Breast epithelium (tissue), 4 donors: ENCODE measurements around the gene RGS14. TPM values are rescaled to one million over a fixed set of nuclear protein-coding genes. Genes with fewer than 3 reads are reported as not detected.

Experiments
- DNase-seq, 2 donors: peaks; one replicate each; pipeline ENCODE4 v3.0.0-alpha.2; 2019; ENCODE audit warnings: low spot score in 2 of 2
- H3K27ac ChIP-seq, 2 donors: fragments of 200-600 bp; sonication (generic) in 1 of 2; one replicate each; pipeline ENCODE4 v1.5.1; 2016 to 2019; ENCODE audit warnings: mild to moderate bottlenecking in 1 of 2
- H3K27me3 ChIP-seq, 2 donors: fragments of 200-600 bp; sonication (generic) in 1 of 2; one replicate each; pipeline versions ENCODE4 v1.5.1 to v1.6.0; 2017 to 2019; ENCODE audit warnings: control low read depth in 1 of 2, mild to moderate bottlenecking in 1 of 2
- H3K36me3 ChIP-seq: fragments of 200-600 bp; one replicate; pipeline ENCODE4 v1.5.1; 2019
- H3K4me1 ChIP-seq, 2 donors: fragments of 200-600 bp; sonication (generic); one replicate each; pipeline ENCODE4 v1.5.1; 2016 to 2019; ENCODE audit warnings: control low read depth in 1 of 2
- H3K4me3 ChIP-seq, 3 donors: fragments of 200-600 bp; sonication (generic); 1 replicate in 2 of 3; 2 replicates in 1 of 3; pipeline ENCODE4 v1.5.1; 2016 to 2019; ENCODE audit warnings: mild to moderate bottlenecking in 3 of 3, moderate library complexity in 2 of 3
- H3K9me3 ChIP-seq, 2 donors: fragments of 200-600 bp; sonication (generic) in 1 of 2; one replicate each; pipeline ENCODE4 v1.5.1; 2016 to 2019; ENCODE audit warnings: control low read depth in 1 of 2
- POLR2A ChIP-seq: fragments of 450-650 bp; IDR thresholded peaks from one replicate; pipeline ENCODE4 v1.6.1; 2016; ENCODE audit warnings: antibody characterized with exemption, mild to moderate bottlenecking, moderate library complexity
- POLR2AphosphoS5 ChIP-seq, 3 donors: sonication (generic); formaldehyde crosslinking; IDR thresholded peaks; one replicate each; pipeline ENCODE4 v1.6.1; 2017; ENCODE audit warnings: antibody characterized with exemption in 3 of 3
- intact Hi-C: fragments of 100-400 bp; cut with DNase I; formaldehyde crosslinking; loops from one replicate; pipeline ENCODE4 v1.15.1; 2023; ENCODE audit warnings: low total_unique reads
- total RNA-seq, 3 donors: library from RNA; depleted of rRNA; stranded (reverse); fragments of >200 nt; gene quantifications; one replicate each; pipeline ENCODE4 v1.1.0, GENCODE V29; 2016
- TF ChIP-seq, protein P1 (sequence below), 3 donors: fragments of 450-650 bp; IDR thresholded peaks; one replicate each; pipeline ENCODE4 v1.5.1; 2016 to 2017; ENCODE audit warnings: antibody characterized with exemption in 3 of 3, mild to moderate bottlenecking in 3 of 3, moderate library complexity in 3 of 3

RGS14 gene
- total RNA-seq, 3 donors from 2014 or later, result 9.0 to 16.4 (median 11.3) TPM

DNA sequence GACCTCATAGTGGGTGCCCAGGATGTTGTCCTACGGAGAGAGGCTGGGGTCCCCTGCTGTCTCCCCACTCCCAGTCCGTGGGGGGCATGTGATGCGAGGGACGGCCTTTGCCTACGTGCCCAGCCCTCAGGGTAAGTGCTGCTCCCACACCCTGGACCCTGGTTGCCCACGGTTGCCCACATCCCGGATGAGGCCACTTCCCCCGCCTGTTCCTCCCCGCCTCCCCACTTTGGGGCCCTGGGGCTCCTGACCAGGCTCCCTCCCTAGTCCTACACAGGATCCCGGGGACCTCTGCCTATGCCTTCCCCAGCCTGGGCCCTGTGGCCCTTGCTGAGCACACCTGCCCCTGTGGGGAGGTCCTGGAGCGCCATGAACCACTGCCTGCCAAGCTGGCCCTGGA lies 28.0 kb downstream of the RGS14 start:
- intact Hi-C loops, result no loop called here

DNA sequence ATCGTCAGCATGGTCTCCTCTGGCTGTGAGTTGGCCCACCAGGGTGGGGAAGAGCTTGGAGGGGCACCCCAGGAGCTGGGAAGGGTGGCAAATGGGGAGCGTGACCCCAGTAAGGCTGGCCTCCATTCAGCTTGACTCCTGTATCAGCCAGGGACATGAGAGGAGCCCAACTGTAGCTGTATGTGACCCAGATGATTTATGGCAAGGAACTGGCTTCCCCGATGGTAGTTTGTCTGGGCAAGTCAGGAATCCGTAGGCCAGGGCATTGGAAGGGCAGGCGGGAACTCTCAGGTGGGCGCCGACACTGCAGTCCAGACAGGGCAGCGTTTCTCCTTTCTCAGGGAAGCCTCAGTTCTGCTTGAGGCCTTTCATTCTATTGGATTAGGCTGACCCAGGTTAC lies 28.8 kb downstream of the RGS14 start:
- no peaks in the 10 kb centered on the region for H3K9me3 ChIP-seq
- H3K27me3 ChIP-seq, result no peaks in the 10 kb centered on the region
- no peak overlapping the region for H3K4me3 ChIP-seq
- TF ChIP-seq POLR2AphosphoS5 (IDR thresholded peaks at IDR 0.05), result no peak
- no peak for TF ChIP-seq POLR2A
- TF ChIP-seq, protein P1, sequence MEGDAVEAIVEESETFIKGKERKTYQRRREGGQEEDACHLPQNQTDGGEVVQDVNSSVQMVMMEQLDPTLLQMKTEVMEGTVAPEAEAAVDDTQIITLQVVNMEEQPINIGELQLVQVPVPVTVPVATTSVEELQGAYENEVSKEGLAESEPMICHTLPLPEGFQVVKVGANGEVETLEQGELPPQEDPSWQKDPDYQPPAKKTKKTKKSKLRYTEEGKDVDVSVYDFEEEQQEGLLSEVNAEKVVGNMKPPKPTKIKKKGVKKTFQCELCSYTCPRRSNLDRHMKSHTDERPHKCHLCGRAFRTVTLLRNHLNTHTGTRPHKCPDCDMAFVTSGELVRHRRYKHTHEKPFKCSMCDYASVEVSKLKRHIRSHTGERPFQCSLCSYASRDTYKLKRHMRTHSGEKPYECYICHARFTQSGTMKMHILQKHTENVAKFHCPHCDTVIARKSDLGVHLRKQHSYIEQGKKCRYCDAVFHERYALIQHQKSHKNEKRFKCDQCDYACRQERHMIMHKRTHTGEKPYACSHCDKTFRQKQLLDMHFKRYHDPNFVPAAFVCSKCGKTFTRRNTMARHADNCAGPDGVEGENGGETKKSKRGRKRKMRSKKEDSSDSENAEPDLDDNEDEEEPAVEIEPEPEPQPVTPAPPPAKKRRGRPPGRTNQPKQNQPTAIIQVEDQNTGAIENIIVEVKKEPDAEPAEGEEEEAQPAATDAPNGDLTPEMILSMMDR (IDR thresholded peaks at IDR 0.05), result no peak
- no peak overlapping the region for H3K27ac ChIP-seq
- intact Hi-C loops, result no loop called here
- DNase-seq, result no peak
- H3K4me1 ChIP-seq, result no peaks in the 10 kb centered on the region
- H3K36me3 ChIP-seq, result no peaks in the 10 kb centered on the region

More for the DNA sequence above, 28.0 kb downstream of the RGS14 start:
- no peaks in the 10 kb centered on the region for H3K9me3 ChIP-seq
- H3K4me1 ChIP-seq, result no peaks in the 10 kb centered on the region
- no peak for DNase-seq
- TF ChIP-seq POLR2A (no peak), POLR2AphosphoS5 (IDR thresholded peaks at IDR 0.05) (no peak)
- TF ChIP-seq, protein P1 (IDR thresholded peaks at IDR 0.05), result no peak
- H3K27me3 ChIP-seq, result no peaks in the 10 kb centered on the region
- H3K4me3 ChIP-seq, result no peak overlapping the region
- no peak overlapping the region for H3K27ac ChIP-seq
- no peaks in the 10 kb centered on the region for H3K36me3 ChIP-seq

DNA sequence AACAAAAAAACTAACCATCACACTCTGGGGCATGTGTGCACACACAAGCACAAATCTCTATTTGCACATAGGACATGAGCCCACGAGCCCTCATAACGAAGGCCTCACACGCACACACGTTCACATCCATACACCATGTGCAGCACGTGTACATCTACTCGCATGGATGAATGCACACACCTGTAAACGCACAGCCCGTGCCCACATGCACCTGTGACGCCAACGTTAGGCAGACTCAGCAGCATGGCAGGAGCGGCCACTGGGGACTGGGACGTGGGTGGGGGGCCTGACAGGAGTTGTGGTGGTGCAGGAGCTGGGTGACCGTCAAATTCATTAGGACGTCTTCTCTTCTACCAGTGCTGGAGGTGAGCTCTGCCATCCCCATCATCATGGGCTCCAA lies 29.7 kb downstream of the RGS14 start:
- Histone ChIP-seq H3K36me3 (no peaks in the 10 kb centered on the region), H3K27me3 (no peaks in the 10 kb centered on the region), H3K27ac (no peak overlapping the region), H3K9me3 (no peaks in the 10 kb centered on the region), H3K4me1 (no peaks in the 10 kb centered on the region), H3K4me3 (no peak overlapping the region)
- intact Hi-C loops, result no loop called here
- no peak for DNase-seq
- TF ChIP-seq POLR2AphosphoS5 (IDR thresholded peaks at IDR 0.05), result no peak
- no peak for TF ChIP-seq POLR2A
- TF ChIP-seq, protein P1 (IDR thresholded peaks at IDR 0.05), result no peak

DNA sequence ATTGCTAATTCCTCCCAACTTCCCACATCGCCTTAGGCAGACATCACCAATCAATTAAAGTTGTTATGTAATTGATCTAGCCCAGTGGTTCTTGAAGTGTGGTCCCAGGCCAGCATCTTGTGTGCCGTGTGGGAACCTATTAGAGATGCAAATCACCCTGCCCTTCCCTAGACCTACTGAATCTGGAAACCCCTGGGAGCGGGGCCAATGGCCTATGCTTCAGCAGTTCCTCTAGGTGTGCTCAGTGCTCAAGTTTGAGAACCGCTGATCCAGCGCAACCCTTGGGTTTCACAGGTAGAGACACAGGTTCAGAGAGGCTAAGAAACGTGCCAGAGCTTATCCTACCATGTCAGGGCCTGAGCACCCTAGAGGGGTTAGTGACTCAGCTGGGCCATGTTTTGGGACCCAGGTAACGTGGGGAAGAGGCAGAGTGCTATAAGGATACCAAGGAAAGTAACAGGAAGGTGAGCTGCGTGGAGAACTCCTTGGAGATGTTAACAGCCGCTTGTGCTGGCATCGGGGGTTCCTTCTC lies 30.9 kb downstream of the RGS14 start:
- Histone ChIP-seq H3K9me3 (no peaks in the 10 kb centered on the region), H3K4me1 (no peaks in the 10 kb centered on the region), H3K27ac (peak overlapping the region; percentile 46 to 62), H3K27me3 (no peaks in the 10 kb centered on the region), H3K36me3 (no peaks in the 10 kb centered on the region), H3K4me3 (no peak overlapping the region)
- intact Hi-C loops, result no loop called here
- TF ChIP-seq POLR2A, result no peak
- TF ChIP-seq, protein P1 (IDR thresholded peaks at IDR 0.05), result no peak
- TF ChIP-seq POLR2AphosphoS5 (IDR thresholded peaks at IDR 0.05), result no peak
- no peak for DNase-seq

DNA sequence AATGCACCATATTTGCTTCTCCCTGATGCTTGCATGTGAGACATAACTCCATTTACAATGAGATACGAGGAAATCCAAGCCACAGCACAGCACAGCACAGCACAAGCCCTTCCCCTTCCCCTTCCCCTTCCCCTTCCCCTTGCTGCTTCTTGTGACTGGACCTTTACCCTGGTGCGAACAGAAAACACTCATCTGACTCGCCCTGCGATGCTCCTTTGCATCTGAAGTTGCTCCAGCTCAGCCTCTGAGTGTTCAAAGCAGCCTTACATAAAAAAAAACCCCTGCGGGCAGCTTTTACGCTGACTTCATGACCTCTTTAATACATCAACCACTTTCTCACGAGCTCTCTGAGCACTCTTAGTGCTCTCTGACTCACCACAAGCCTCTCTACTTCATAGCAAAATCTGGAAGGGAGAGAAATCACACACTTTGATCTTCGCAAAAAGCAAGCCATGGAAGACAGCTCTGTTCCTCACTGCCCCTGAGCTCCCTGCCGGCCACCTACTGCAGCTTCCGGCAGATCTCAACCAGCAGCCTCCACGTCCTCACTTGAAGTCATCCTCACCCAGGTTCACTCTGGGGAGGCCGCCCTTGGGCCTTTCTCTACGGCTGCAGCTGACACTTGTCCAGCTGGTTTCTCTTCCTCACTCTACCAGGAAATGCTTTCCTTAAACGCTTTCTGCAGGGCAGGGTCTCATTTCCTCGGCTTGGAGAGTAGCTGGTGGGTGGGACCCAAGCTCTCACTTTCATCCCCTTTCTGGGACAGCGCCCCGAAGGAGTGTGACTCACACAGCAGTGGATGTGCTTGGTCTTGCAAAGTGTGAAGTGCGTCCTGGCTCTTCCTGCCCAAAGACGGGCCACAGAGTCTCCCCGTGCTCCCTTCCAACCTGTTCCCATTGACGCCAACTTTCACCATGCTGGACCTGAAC lies 31.8 kb downstream of the RGS14 start:
- peak in 1 of 2 donors; percentile 61 for DNase-seq
- no peaks in the 10 kb centered on the region for H3K4me1 ChIP-seq
- intact Hi-C loops, result no loop called here
- H3K27ac ChIP-seq, result peak overlapping the region; percentile 46 to 62
- no peaks in the 10 kb centered on the region for H3K9me3 ChIP-seq
- TF ChIP-seq POLR2AphosphoS5 (IDR thresholded peaks at IDR 0.05), result no peak
- TF ChIP-seq, protein P1 (IDR thresholded peaks at IDR 0.05), result peak in 1 of 3 donors; percentile 17
- H3K4me3 ChIP-seq, result peak overlapping the region in 1 of 3 donors; percentile 6
- H3K27me3 ChIP-seq, result no peaks in the 10 kb centered on the region
- H3K36me3 ChIP-seq, result no peaks in the 10 kb centered on the region
